Stimulated activated naive CD4-positive, alpha-beta T cell treated with Interleukin-2 at 50 U/mL for 16 hours (primary cell): Measurements from ENCODE around the gene GIMAP5.
"Not testable (repeated sequence)": the region's sequence is repeated elsewhere in the genome, so short reads cannot be mapped to it uniquely, and the experiment has no call there.

Experiments
- DNase-seq: peaks from one replicate; lab custom pipeline; 2025; lab: John Stamatoyannopoulos, UW

Gene GIMAP5

DNA sequence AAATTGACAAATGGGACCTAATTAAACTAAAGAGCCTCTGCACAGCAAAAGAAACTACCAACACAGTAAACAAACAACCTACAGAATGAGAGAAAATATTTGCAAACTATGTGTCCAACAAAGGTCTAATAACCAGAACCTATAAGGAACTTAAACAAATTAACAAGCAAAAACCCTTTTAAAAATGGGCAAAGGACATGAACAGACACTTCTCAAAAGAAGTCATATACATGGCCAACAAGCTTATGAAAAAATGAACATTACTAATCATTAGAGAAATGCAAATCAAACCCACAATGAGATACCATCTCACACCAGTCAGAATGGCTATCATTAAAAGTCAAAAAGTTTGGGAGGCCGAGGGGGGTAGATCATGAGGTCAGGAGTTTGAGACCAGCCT is 36.9 kb downstream of the GIMAP5 start:
- DNase-seq = not testable (repeated sequence)

DNA sequence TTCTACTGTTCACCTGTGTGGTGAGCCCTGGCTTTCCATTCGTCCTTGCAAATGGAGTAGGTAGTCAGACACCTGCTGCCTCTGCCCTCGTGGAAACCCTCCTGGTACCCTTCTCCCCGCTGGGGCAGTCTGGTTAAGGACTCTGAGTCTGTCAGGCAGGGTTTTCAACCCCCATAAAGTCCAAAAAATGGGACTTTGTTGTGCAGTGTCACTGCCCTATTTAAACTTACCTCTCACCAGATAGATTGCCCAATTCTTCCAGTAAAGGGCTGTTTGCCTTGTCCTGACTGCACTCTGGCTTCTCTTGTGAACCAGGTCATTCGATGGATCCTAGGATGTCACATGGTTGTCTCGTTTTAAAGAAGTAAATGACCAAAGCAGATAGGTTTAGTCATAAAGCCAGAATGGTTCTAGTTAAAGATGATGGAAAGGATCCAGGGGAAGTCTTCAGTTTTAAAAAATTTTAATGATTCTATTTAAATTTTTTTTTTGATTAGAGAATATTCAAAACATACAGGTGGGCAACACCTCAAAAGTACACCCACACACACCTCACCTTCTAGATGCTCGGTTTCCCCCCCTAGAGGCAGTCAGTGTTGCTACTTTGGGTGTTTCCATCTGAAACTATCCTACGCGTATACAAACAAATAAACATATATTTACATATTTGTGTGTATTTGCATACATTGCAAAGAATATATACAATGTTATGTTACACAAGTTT is 41.0 kb downstream of the GIMAP5 start:
- no peak for DNase-seq

DNA sequence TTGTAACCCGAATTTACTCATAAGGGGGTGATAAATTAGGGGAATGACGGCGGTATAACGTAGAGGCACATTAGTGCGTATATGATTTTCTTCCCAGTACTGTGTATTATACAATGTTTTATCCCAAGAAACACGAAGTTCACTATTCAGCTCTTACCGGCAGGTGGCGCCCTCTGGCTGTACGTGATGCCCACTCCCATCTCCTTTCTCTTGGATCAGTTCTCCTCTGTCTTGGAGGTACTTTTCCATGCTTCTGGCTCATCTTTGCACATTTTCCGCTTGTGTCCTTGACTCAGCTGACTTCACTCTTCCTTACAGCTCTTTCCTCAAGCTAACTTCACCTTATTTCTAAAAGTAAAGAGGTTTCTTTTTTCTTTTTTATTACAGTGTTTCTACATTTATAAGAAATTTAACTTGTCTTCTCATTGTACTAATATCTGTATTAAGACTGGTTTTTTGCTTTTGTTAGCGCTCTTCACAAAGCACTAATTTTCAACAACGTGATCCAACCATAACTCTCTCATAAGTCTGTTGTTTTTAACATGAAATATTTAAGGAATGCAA is 41.6 kb downstream of the GIMAP5 start:
- DNase-seq = peak; percentile 66

DNA sequence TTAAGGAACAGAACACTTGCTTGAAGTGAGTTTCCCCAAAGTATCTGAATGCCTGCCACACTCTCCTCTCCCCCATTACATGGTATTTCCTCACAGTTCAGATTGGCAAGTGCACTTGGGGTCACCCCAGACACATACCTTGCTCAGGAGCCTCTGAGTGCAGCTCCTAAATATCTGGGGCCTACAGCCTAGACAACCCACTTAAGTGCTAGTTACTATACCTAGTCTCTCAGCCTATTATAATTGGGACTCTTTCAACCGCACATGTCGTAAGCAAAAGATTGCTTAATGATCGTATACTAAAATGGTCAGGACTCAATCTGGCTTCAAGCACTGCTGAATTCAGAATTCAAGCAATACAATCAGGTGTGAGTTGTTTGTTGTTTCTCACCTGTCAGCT is 43.1 kb downstream of the GIMAP5 start:
- no peak for DNase-seq

GRCh38 chr7:150781103-150781502 is 43.9 kb downstream of the GIMAP5 start:
- no peak for DNase-seq

GRCh38 chr7:150781961-150782360 is 44.7 kb downstream of the GIMAP5 start:
- no peak for DNase-seq

DNA sequence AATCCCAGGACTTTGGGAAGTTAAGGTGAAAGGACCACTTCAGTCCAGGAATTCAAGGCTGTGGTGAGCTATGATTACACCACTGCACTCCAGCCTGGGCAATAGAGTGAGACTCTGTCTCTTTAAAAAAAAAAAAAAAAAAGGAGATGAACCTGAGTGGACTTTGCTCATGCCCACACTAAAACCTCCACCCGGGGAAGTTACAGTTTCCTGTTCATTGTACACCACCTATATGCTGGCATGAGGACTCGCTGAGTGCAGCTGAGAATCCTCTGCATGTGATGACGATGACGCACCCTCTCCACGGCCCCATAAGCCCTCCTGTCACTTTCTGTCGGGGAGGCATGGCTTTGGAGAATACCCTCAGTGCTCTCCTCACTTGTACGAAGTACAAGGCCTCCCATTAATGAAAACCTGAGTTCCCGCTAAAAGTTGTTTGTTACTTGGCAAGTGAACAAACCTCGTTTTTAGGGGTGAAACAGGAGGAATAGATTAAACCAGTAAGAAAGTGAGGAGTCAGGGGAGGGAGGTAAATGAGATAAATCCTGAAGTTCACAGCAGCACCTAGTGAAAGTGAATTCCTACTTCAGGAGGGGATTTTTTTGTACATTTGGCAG is 47.0 kb downstream of the GIMAP5 start:
- DNase-seq = no peak

DNA sequence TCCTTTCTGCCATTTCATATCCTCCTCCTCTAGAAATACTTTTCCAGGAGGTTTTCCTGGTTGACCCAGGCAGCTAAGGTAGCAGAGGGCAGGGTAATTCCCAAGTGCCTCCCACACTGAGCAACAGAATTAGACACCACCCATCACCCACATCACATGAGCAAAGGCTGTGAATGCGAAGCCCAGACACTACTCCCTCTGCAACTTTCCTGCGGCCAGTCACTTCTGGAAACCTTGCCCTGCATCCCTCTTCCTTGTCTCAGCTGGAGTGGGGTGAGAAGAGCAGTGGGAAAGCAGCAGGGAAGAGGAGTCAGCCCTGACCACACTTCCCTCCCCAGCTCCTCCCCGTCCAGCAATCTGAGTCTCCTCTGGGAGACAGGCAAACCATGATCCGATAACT is 47.7 kb downstream of the GIMAP5 start:
- no peak for DNase-seq

DNA sequence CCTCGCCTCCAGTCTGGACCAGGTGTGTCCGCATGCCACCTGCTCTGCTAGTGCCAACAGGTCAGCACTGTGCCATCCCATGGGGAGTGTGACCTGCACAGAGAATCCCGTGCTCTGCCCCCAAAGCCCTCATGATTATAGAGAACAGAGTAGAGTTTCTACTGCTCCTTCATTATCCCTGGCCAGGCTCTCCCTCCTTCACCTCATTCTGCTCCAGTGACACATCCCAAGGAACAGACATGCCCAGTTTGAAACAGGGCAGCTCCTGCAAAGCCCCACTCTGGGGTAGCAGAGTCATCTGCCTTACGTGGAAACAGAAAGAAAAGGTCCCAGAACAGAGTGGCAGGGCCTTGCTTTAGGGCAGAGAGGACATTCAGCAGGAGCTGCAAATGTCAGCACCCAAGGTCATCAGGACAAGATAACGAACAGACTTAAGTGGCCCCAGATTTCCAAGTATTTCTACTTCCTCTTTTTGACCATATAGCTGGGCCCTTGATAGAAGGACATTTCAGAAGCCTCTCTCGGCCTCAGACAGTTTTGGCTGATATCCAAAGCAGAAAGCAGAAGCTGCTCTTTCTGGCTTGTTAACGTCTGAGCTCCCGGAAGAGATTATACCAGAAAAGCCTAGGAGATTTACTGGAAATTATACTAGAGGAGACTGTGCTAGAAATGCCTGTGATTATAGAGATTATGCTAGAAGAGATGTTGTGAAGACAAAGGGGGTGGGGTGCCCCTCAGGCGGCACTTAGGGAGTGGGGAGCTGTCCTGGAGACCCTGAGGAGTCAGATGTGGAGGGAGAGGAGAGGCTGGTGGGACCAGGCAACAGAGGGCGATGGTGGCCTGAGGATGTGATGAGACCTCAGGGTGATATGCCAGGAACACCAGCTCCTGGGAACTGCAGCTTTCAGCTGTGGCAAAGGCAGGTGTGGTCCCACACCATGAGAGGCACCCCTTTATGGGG is 50.4 kb downstream of the GIMAP5 start:
- DNase-seq = no peak

- no peak for DNase-seq
Measured at GRCh38 chr7:150788474-150789269, 51.5 kb downstream of the GIMAP5 start.

- no peak for DNase-seq
Measured at GRCh38 chr7:150790416-150791075, 53.3 kb downstream of the GIMAP5 start.

DNA sequence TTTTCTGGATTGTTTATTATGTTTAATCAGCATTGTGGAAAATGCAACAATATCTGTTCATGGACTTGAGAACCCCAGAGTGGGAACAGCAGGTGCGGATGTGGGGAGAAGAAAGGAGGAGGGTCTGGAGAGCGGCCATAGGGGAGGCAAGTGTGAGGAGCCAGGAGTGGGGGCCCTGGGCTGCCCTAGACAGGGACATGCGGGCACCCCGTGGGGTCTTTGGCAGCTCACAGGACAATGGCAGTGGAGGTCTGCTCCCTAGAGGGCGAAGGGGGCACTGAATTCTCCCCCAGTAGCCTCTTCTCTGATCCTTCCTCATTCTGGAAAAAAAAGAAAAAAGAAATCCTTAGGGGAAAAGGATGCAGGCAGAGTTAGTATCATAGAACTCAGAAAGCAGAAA is 54.1 kb downstream of the GIMAP5 start:
- DNase-seq = no peak

DNA sequence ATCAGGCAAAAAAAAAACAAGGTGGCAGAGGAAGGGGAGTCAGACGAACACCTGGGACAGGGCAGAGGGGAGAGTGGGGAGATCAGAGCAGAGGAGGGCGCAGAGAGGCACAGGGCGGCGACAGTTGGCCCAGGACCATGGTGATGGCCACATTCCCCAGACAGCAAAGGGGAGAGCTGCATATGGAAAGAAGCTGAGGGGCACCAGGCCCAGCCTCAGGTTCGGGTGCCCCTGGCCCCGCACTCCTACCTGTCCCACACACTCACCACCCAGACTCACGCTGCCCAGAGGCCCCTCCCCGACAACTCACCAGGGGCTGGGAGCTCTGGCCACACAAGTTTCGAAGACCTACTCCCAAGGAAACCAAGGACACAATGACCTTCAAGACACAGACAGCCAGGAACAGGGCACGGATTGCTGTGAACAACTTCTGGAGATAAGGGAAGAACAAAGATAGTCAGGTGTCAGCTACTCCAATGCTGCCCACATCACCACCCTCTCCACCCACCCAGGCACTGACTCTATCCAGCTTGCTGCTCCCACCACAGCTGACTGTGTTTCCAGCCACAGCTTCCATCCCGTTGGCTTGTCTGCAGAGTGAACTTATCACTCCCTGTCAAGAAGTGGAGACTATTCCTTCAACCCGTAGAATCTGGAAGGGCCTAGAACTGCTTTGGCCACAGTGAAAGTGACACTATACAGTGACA is 54.7 kb downstream of the GIMAP5 start:
- DNase-seq = no peak
